ENCODE data around the gene SCRN1. TPM values are rescaled to one million over a fixed set of nuclear protein-coding genes. Genes with fewer than 3 reads are reported as not detected.

The SCRN1 gene
- total and polyA plus RNA-seq, 2 of the 13 experiments (the other 11 are each of a cell fraction or from before 2014, with no cell fraction given): 43.2 to 49.8 TPM

DNA sequence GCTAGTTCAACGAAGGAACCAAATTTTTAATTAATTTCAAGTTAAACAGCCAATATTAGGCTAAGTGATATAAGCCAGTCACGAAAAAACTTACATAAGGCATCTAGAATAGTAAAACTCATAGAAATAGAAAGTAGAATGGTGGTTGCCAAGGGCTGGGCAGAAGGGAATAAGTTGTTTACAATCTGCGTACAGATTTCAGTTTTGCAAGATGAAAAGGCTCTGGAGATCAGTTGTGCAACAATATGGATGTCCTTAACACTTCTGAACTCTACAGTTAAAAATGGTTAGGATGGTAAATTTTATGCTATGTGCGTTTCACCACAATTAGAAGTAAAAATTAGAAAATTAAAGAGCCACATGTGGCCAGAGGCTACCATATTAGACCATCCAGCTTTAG lies 13.3 kb downstream of the SCRN1 start:
- TF ChIP-seq ZSCAN21 (CRISPR knock-in tag; IDR thresholded peaks at IDR 0.05; ENCODE audit: borderline replicate concordance) (no peak), HNF4G (IDR thresholded peaks at IDR 0.05; ENCODE audit: borderline replicate concordance, low read depth, low read length) (no peak), HNF4G (CRISPR knock-in tag; IDR thresholded peaks at IDR 0.05; ENCODE audit: borderline replicate concordance, low read depth) (no peak), MYC (CRISPR knock-in tag; IDR thresholded peaks at IDR 0.05; ENCODE audit: borderline replicate concordance) (no peak), CENPBD1 (CRISPR knock-in tag; IDR thresholded peaks at IDR 0.05; ENCODE audit: borderline replicate concordance, low read depth) (no peak), ZNF569 (CRISPR knock-in tag; IDR thresholded peaks at IDR 0.05; ENCODE audit: borderline replicate concordance) (no peak), IKZF4 (CRISPR knock-in tag; IDR thresholded peaks at IDR 0.05; ENCODE audit: borderline replicate concordance, low read depth, not compliant biosample characterization) (no peak), ZNF343 (CRISPR knock-in tag; IDR thresholded peaks at IDR 0.05) (no peak), TARDBP (CRISPR knock-in tag; IDR thresholded peaks at IDR 0.05) (no peak), EED (CRISPR knock-in tag; IDR thresholded peaks at IDR 0.05) (no peak)
- TF ChIP-seq, protein P1, sequence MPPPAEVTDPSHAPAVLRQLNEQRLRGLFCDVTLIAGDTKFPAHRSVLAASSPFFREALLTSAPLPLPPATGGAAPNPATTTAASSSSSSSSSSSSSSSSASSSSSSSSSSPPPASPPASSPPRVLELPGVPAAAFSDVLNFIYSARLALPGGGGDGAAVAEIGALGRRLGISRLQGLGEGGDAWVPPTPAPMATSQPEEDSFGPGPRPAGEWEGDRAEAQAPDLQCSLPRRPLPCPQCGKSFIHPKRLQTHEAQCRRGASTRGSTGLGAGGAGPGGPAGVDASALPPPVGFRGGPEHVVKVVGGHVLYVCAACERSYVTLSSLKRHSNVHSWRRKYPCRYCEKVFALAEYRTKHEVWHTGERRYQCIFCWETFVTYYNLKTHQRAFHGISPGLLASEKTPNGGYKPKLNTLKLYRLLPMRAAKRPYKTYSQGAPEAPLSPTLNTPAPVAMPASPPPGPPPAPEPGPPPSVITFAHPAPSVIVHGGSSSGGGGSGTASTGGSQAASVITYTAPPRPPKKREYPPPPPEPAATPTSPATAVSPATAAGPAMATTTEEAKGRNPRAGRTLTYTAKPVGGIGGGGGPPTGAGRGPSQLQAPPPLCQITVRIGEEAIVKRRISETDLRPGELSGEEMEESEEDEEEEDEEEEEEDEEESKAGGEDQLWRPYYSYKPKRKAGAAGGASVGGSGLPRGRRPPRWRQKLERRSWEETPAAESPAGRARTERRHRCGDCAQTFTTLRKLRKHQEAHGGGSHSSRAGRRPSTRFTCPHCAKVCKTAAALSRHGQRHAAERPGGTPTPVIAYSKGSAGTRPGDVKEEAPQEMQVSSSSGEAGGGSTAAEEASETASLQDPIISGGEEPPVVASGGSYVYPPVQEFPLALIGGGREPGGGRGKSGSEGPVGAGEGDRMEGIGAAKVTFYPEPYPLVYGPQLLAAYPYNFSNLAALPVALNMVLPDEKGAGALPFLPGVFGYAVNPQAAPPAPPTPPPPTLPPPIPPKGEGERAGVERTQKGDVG (CRISPR knock-in tag; IDR thresholded peaks at IDR 0.05; ENCODE audit: borderline replicate concordance): no peak
- Histone ChIP-seq H3K4me3 (replicated peaks in 1 of 3; ENCODE audit: insufficient read depth in 1 of 3, low read depth in 2 of 3, low read length in 3 of 3) (no peak overlapping the region), H3K36me3 (replicated peaks in 1 of 2; ENCODE audit: control insufficient read depth in 1 of 2, insufficient read depth in 2 of 2, low read length in 2 of 2) (peaks cover 0 to 6% of the 10 kb centered on the region in 2 experiments; a peak in 1 of 5 replicates), H2AFZ (ENCODE audit: low read length) (no peak overlapping the region), H3K4me2 (ENCODE audit: low read depth, low read length) (no peak overlapping the region), H3K4me1 (ENCODE audit: insufficient read depth, low read length) (no peaks in the 10 kb centered on the region), H4K20me1 (ENCODE audit: insufficient read depth, low read length) (peaks cover 36% of the 10 kb centered on the region), H3K9ac (ENCODE audit: insufficient read depth, low read depth, low read length) (no peak overlapping the region), H3K27me3 (ENCODE audit: control insufficient read depth in 1 of 2, insufficient read depth in 2 of 2, low read length in 2 of 2) (no peaks in the 10 kb centered on the region), H3K9me3 (ENCODE audit: low read length) (no peaks in the 10 kb centered on the region), H3K79me2 (ENCODE audit: insufficient read depth, low read length) (peaks cover 87% of the 10 kb centered on the region), H3K27ac (ENCODE audit: extremely low read length, insufficient read depth, low read length) (no peak overlapping the region)
- WGBS (ENCODE audit: low lambda C conversion rate): 94% methylated on average over 4 of the region's 4 CpGs
- FAIRE-seq (no peak), DNase-seq (ENCODE audit: low spot score) (no peak), ATAC-seq (no peak)
- BruUV-seq (replicated peaks): no TSS peak
- ChIA-PET CTCF (ENCODE audit: low intra/inter-chr PET ratio, low total read pairs) (no interaction called here), POLR2A (interaction anchor here (2.1 kb wide), 1 partner anchor 11 kb away, joined by 11 read pairs; no protein-coding TSS in a partner anchor)
- in situ Hi-C loops (cut with HindIII; ENCODE audit: extremely low pct_ligation_motif_present, low pct_unique_long_range_greater_than_20kb) (no loop called here), intact Hi-C loops (cut with micrococcal nuclease; ENCODE audit: unreplicated experiment) (no loop called here)

Measured in HepG2 (cell line).